ENCODE measurements around the gene CFAP410. TPM values are rescaled to one million over a fixed set of nuclear protein-coding genes. Genes with fewer than 3 reads are reported as not detected.

The CFAP410 gene
- total RNA-seq: 17.4 TPM
- long read RNA-seq, partial matches to known transcripts: 0 of 8 reads
- long read RNA-seq, other reads (novel, unspliced or antisense): 8 of 8 reads

- DNase-seq (ENCODE audit: low spot score): peak; percentile 98
Measured at GRCh38 chr21:44338971-44339910, at the start of gene CFAP410. CFAP410 (minus strand) TSS chr21:44339390; CDS start chr21:44339194, 196 bp downstream.

- no peak for DNase-seq (ENCODE audit: low spot score)
Measured at GRCh38 chr21:44384968-44385367, 45.8 kb upstream of the CFAP410 start.

- DNase-seq (ENCODE audit: low spot score): peak; percentile 28
Measured at GRCh38 chr21:44383216-44383615, 44.0 kb upstream of the CFAP410 start.

GRCh38 chr21:44382536-44382935 lies 43.3 kb upstream of the CFAP410 start:
- DNase-seq (ENCODE audit: low spot score): peak; percentile 49

- DNase-seq (ENCODE audit: low spot score): no peak
Measured at GRCh38 chr21:44381874-44382273, 42.7 kb upstream of the CFAP410 start.

- peak; percentile 75 for DNase-seq (ENCODE audit: low spot score)
Measured at GRCh38 chr21:44380876-44381275, 41.7 kb upstream of the CFAP410 start.

- peak; percentile 80 for DNase-seq (ENCODE audit: low spot score)
Measured at GRCh38 chr21:44379991-44380865, 41.0 kb upstream of the CFAP410 start.

- DNase-seq (ENCODE audit: low spot score): peak; percentile 71
Measured at GRCh38 chr21:44379515-44379848, 40.3 kb upstream of the CFAP410 start.

- peak; percentile 82 for DNase-seq (ENCODE audit: low spot score)
Measured at GRCh38 chr21:44378646-44379514, 39.7 kb upstream of the CFAP410 start.

GRCh38 chr21:44377922-44378645 lies 38.9 kb upstream of the CFAP410 start:
- DNase-seq (ENCODE audit: low spot score): peak; percentile 67

- DNase-seq (ENCODE audit: low spot score): peak; percentile 78
Measured at GRCh38 chr21:44377201-44377921, 38.2 kb upstream of the CFAP410 start.

GRCh38 chr21:44376606-44377005 lies 37.4 kb upstream of the CFAP410 start:
- DNase-seq (ENCODE audit: low spot score): peak; percentile 75

- peak; percentile 53 for DNase-seq (ENCODE audit: low spot score)
Measured at GRCh38 chr21:44375761-44376241, 36.6 kb upstream of the CFAP410 start.

- peak; percentile 55 for DNase-seq (ENCODE audit: low spot score)
Measured at GRCh38 chr21:44375281-44375651, 36.1 kb upstream of the CFAP410 start.

- DNase-seq (ENCODE audit: low spot score): peak; percentile 33
Measured at GRCh38 chr21:44374601-44375280, 35.6 kb upstream of the CFAP410 start.

GRCh38 chr21:44372616-44373015 lies 33.4 kb upstream of the CFAP410 start:
- DNase-seq (ENCODE audit: low spot score): peak; percentile 65

- DNase-seq (ENCODE audit: low spot score): peak; percentile 59
Measured at GRCh38 chr21:44371596-44371995, 32.4 kb upstream of the CFAP410 start.

- peak; percentile 84 for DNase-seq (ENCODE audit: low spot score)
Measured at GRCh38 chr21:44370786-44371410, 31.7 kb upstream of the CFAP410 start.
